HCT116 (cell line): Measurements from ENCODE around the gene HPN. TPM values are rescaled to one million over a fixed set of nuclear protein-coding genes. Genes with fewer than 3 reads are reported as not detected.

Source experiments
- ATAC-seq: fragments of 200-7000 bp; cut with Tn5 transposase; 2 replicates; pipeline ENCODE4 v1.9.1; 2020; ENCODE audit warnings: mild to moderate bottlenecking, moderate library complexity
- BruUV-seq: library from RNA; stranded (reverse); fragments of 400-500 nt; replicated peaks from 2 replicates; lab custom pipeline; 2021; lab: Mats Ljungman, UMichigan
- CTCF ChIA-PET: fragments of 300-600 bp; sonication (Branson Sonifier 250); formaldehyde crosslinking; loops from one replicate; lab custom pipeline; 2021; ENCODE audit warnings: antibody characterized with exemption; lab: Charles Lee
- POLR2A ChIA-PET: fragments of 300-600, 350-600 bp; sonication (Branson Sonifier 250); formaldehyde crosslinking; loops from one replicate; lab custom pipeline; 2021; ENCODE audit warnings: antibody characterized with exemption; lab: Charles Lee
- RAD21 ChIA-PET, 2 experiments: fragments of 300-600 bp; sonication (Branson Sonifier 250); formaldehyde crosslinking; loops; one replicate each; lab custom pipeline; 2023; ENCODE audit warnings: low total read pairs in 2 of 2; ENCODE audit not compliant: uncharacterized antibody in 2 of 2, unreplicated experiment in 2 of 2, low non-redundant PET in 1 of 2; lab: Charles Lee
- DNase-seq: peaks from one replicate; pipeline ENCODE4 v3.0.0-alpha.2; 2010; ENCODE audit warnings: low read depth, low spot score
- H2AFZ ChIP-seq: fragments of 200-600 bp; shearing (Covaris generic), sonication (generic); 2 replicates; pipeline ENCODE4 v1.6.1; 2017; ENCODE audit warnings: low read depth, mixed run types, mixed read lengths, antibody characterized with exemption, low read length; ENCODE audit not compliant: poor library complexity, severe bottlenecking
- H3K27ac ChIP-seq: 2 replicates; pipeline ENCODE4 v1.5.1; 2012; ENCODE audit warnings: low read depth, low read length
- H3K27me3 ChIP-seq: fragments of 200-600 bp; sonication (generic); 2 replicates; pipeline ENCODE4 v1.6.1; 2016; ENCODE audit warnings: mixed run types, low read length, mixed read lengths; ENCODE audit not compliant: insufficient read depth
- H3K36me3 ChIP-seq, 2 experiments: fragments of 200-500 bp in 1 of 2; fragments of 200-600 bp in 1 of 2; sonication (Bioruptor generic) in 1 of 2; sonication (generic) in 1 of 2; 2 replicates each; pipeline versions ENCODE4 v1.5.1 to v1.6.1; 2014 to 2016; ENCODE audit warnings: low read length in 2 of 2, inconsistent platforms in 1 of 2, mixed read lengths in 1 of 2, mixed run types in 1 of 2; ENCODE audit not compliant: insufficient read depth in 2 of 2, control insufficient read depth in 1 of 2
- H3K4me1 ChIP-seq, 2 experiments: fragments of 200-600 bp in 1 of 2; sonication (generic) in 1 of 2; 2 replicates each; pipeline versions ENCODE4 v1.5.1 to v1.6.1; 2012 to 2017; ENCODE audit warnings: low read length in 2 of 2, inconsistent platforms in 1 of 2, mild to moderate bottlenecking in 1 of 2, mixed read lengths in 1 of 2, mixed run types in 1 of 2, moderate library complexity in 1 of 2; ENCODE audit not compliant: insufficient read depth in 2 of 2, control insufficient read depth in 1 of 2
- H3K4me2 ChIP-seq: fragments of 200-600 bp; sonication (generic); 2 replicates; pipeline ENCODE4 v1.6.1; 2017; ENCODE audit warnings: mixed run types, low read length, mixed read lengths
- H3K4me3 ChIP-seq, 2 experiments: fragments of 200-600 bp in 1 of 2; sonication (generic) in 1 of 2; replicated peaks in 1 of 2; 2 replicates each; pipeline ENCODE4 v1.5.1; 2011 to 2016; ENCODE audit warnings: low read length in 2 of 2, control low read depth in 1 of 2, low read depth in 1 of 2, mild to moderate bottlenecking in 1 of 2, mixed read lengths in 1 of 2, mixed run types in 1 of 2
- H3K79me2 ChIP-seq: fragments of 200-600 bp; sonication (generic); 2 replicates; pipeline ENCODE4 v1.6.1; 2017; ENCODE audit warnings: mild to moderate bottlenecking, mixed run types, low read length, moderate library complexity, mixed read lengths; ENCODE audit not compliant: insufficient read depth
- H3K9ac ChIP-seq: fragments of 200-600 bp; sonication (generic); 2 replicates; pipeline ENCODE4 v1.6.1; 2016; ENCODE audit warnings: low read length, mixed read lengths
- H3K9me2 ChIP-seq: fragments of 200-600 bp; sonication (generic), shearing (Covaris generic); 2 replicates; pipeline ENCODE4 v1.6.1; 2017; ENCODE audit warnings: mixed run types, mild to moderate bottlenecking, moderate library complexity; ENCODE audit not compliant: insufficient read depth
- H3K9me3 ChIP-seq, 2 experiments: fragments of 200-500 bp in 1 of 2; fragments of 200-600 bp in 1 of 2; sonication (Bioruptor generic) in 1 of 2; sonication (generic) in 1 of 2; 2 replicates each; pipeline ENCODE4 v1.6.1; 2014 to 2017; ENCODE audit warnings: low read length in 2 of 2, mixed read lengths in 2 of 2, inconsistent platforms in 1 of 2, low read depth in 1 of 2, mild to moderate bottlenecking in 1 of 2, mixed run types in 1 of 2, moderate library complexity in 1 of 2; ENCODE audit not compliant: control insufficient read depth in 1 of 2, insufficient read depth in 1 of 2
- H4K20me1 ChIP-seq: fragments of 200-600 bp; sonication (generic), shearing (Covaris generic); 2 replicates; pipeline ENCODE4 v1.6.1; 2017; ENCODE audit warnings: mixed run types, mild to moderate bottlenecking, moderate library complexity; ENCODE audit not compliant: insufficient read depth
- CEBPB ChIP-seq: IDR thresholded peaks from 2 replicates; pipeline ENCODE4 v1.6.1; 2012; ENCODE audit warnings: low read depth
- EGR1 ChIP-seq: IDR thresholded peaks from 2 replicates; pipeline ENCODE4 v1.6.1; 2012; ENCODE audit warnings: low read depth
- FOSL1 ChIP-seq: IDR thresholded peaks from 2 replicates; pipeline ENCODE4 v1.6.1; 2012; ENCODE audit warnings: low read depth
- JUND ChIP-seq: IDR thresholded peaks from 2 replicates; pipeline ENCODE4 v1.6.1; 2012
- POLR2A ChIP-seq: IDR thresholded peaks from 2 replicates; pipeline ENCODE4 v1.7.0; 2011; ENCODE audit warnings: borderline replicate concordance; ENCODE audit not compliant: insufficient read depth, insufficient read length; ENCODE audit errors: extremely low read depth
- POLR2AphosphoS5 ChIP-seq: IDR thresholded peaks from 2 replicates; pipeline ENCODE4 v1.6.1; 2011; ENCODE audit warnings: mild to moderate bottlenecking, low read depth, low read length, moderate library complexity
- RAD21 ChIP-seq: IDR thresholded peaks from 2 replicates; pipeline ENCODE4 v1.6.1; 2012; ENCODE audit warnings: low read depth, mild to moderate bottlenecking
- SIN3A ChIP-seq: IDR thresholded peaks from 2 replicates; pipeline ENCODE4 v1.6.1; 2012; ENCODE audit warnings: low read depth
- SP1 ChIP-seq: IDR thresholded peaks from 2 replicates; pipeline ENCODE4 v1.6.1; 2012; ENCODE audit warnings: low read depth
- SRF ChIP-seq: IDR thresholded peaks from 2 replicates; pipeline ENCODE4 v1.6.1; 2012; ENCODE audit warnings: low read depth
- YY1 ChIP-seq: IDR thresholded peaks from 2 replicates; pipeline ENCODE4 v1.6.1; 2011; ENCODE audit warnings: low read length, low read depth, moderate library complexity, mild to moderate bottlenecking; ENCODE audit not compliant: insufficient replicate concordance; ENCODE audit errors: extremely low read depth
- ZBTB33 ChIP-seq: IDR thresholded peaks from 2 replicates; pipeline ENCODE4 v1.6.1; 2011; ENCODE audit warnings: mild to moderate bottlenecking, low read length, moderate library complexity; ENCODE audit not compliant: insufficient replicate concordance; ENCODE audit errors: extremely low read depth
- ZFX ChIP-seq: fragments of 450-650 bp; IDR thresholded peaks from 2 replicates; pipeline ENCODE4 v1.6.1; 2017
- ZNF274 ChIP-seq: fragments of 200-500 bp; sonication (Bioruptor generic); IDR thresholded peaks from 2 replicates; pipeline ENCODE4 v1.6.1; 2014; ENCODE audit warnings: mild to moderate bottlenecking, low read depth, low read length, inconsistent platforms
- intact Hi-C: fragments of 100-400 bp; cut with micrococcal nuclease; formaldehyde crosslinking; loops from 2 replicates; pipeline ENCODE4 v1.10.0; 2022
- total RNA-seq: library from RNA; stranded (reverse); gene quantifications from one replicate; pipeline ENCODE4 v1.2.1, GENCODE V29; 2021; ENCODE audit not compliant: unreplicated experiment
- TF ChIP-seq, protein P1 (sequence below), 3 experiments: fragments of 200-600 bp in 1 of 3; sonication (generic) in 1 of 3; IDR thresholded peaks in 2 of 3; conservative IDR thresholded peaks in 1 of 3; 2 replicates each; pipeline ENCODE4 v1.5.1; 2012 to 2017; ENCODE audit warnings: low read depth in 2 of 3, low read length in 2 of 3, antibody characterized with exemption in 1 of 3, borderline replicate concordance in 1 of 3, control low read depth in 1 of 3, mild to moderate bottlenecking in 1 of 3, mixed read lengths in 1 of 3, mixed run types in 1 of 3, moderate library complexity in 1 of 3; ENCODE audit not compliant: insufficient read depth in 1 of 3
- TF ChIP-seq, protein P2 (sequence below): IDR thresholded peaks from 2 replicates; pipeline ENCODE4 v1.6.1; 2012

Gene HPN
- total RNA-seq, 1 experiment from 2014 or later, result 0.32 TPM

DNA sequence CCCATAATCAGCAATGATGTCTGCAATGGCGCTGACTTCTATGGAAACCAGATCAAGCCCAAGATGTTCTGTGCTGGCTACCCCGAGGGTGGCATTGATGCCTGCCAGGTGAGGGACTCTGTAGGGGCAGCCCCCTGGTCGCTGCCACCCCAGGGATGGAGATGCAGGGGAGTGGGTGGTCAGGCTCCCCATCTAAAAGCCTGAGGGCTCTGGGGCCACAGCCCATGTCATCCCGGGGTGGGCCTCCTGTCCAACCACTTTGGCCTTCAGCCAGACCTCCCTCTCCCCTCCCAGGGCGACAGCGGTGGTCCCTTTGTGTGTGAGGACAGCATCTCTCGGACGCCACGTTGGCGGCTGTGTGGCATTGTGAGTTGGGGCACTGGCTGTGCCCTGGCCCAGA, 24.1 kb downstream of the HPN start:
- Histone ChIP-seq H4K20me1 (no peaks in the 10 kb centered on the region), H3K9ac (no peak overlapping the region), H3K36me3 (no peaks in the 10 kb centered on the region), H3K27me3 (no peaks in the 10 kb centered on the region), H3K9me2 (no peaks in the 10 kb centered on the region), H3K4me1 (peaks cover 10 to 28% of the 10 kb centered on the region in 2 experiments; a peak in 3 of 4 replicates), H3K4me3 (no peak overlapping the region), H3K79me2 (no peaks in the 10 kb centered on the region), H3K27ac (no peak overlapping the region), H3K9me3 (peaks cover 0 to 2% of the 10 kb centered on the region in 2 experiments; a peak in 1 of 4 replicates), H2AFZ (no peak overlapping the region), H3K4me2 (no peak overlapping the region)
- DNase-seq (no peak), ATAC-seq (no peak)
- no TSS peak for BruUV-seq
- TF ChIP-seq ZFX (no peak), SP1 (no peak), ZBTB33 (no peak), POLR2AphosphoS5 (no peak), SRF (no peak), RAD21 (no peak), POLR2A (no peak), ZNF274 (no peak), SIN3A (no peak), EGR1 (no peak), CEBPB (no peak), YY1 (no peak), JUND (no peak), FOSL1 (no peak)
- TF ChIP-seq, protein P1, sequence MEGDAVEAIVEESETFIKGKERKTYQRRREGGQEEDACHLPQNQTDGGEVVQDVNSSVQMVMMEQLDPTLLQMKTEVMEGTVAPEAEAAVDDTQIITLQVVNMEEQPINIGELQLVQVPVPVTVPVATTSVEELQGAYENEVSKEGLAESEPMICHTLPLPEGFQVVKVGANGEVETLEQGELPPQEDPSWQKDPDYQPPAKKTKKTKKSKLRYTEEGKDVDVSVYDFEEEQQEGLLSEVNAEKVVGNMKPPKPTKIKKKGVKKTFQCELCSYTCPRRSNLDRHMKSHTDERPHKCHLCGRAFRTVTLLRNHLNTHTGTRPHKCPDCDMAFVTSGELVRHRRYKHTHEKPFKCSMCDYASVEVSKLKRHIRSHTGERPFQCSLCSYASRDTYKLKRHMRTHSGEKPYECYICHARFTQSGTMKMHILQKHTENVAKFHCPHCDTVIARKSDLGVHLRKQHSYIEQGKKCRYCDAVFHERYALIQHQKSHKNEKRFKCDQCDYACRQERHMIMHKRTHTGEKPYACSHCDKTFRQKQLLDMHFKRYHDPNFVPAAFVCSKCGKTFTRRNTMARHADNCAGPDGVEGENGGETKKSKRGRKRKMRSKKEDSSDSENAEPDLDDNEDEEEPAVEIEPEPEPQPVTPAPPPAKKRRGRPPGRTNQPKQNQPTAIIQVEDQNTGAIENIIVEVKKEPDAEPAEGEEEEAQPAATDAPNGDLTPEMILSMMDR (IDR thresholded peaks at IDR 0.05 in 2 of 3, conservative IDR thresholded peaks at IDR 0.05 in 1 of 3; ENCODE audit: borderline replicate concordance in 1 of 3, insufficient read depth in 1 of 3, low read depth in 2 of 3, low read length in 2 of 3), result no peak
- TF ChIP-seq, protein P2, sequence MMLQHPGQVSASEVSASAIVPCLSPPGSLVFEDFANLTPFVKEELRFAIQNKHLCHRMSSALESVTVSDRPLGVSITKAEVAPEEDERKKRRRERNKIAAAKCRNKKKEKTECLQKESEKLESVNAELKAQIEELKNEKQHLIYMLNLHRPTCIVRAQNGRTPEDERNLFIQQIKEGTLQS, result no peak
- ChIA-PET RAD21 (no interaction called here), CTCF (interaction anchor here (1.7 to 2.9 kb wide), 3 partner anchors 22 to 76 kb away, joined by 5 to 46 read pairs (median 17); no protein-coding TSS in a partner anchor), POLR2A (no interaction called here)
- intact Hi-C loops, result loop anchor here (5.0 kb wide), 1 partner anchor 182 kb away; the partner anchor contains the start of gene LSR
